ENCODE results near the gene EHMT1.
"Not testable (repeated sequence)": the region's sequence is repeated elsewhere in the genome, so short reads cannot be mapped to it uniquely, and the experiment has no call there.

The EHMT1 gene

GRCh38 chr9:137722481-137722880 is 103.7 kb downstream of the EHMT1 start:
- DNase-seq, result no peak
- no peak for TF ChIP-seq CTCF (IDR thresholded peaks at IDR 0.05; ENCODE audit: low read depth, low read length)
- Histone ChIP-seq H3K27me3 (no peaks in the 10 kb centered on the region), H3K4me1 (no peaks in the 10 kb centered on the region), H3K36me3 (peaks cover 24% of the 10 kb centered on the region), H3K4me3 (ENCODE audit: low read depth, low read length) (no peak overlapping the region), H3K9me3 (no peaks in the 10 kb centered on the region; the same call in none of the 2 replicates)

- H3K27me3 ChIP-seq; DNase-seq; H3K4me1 ChIP-seq; H3K4me3 ChIP-seq (ENCODE audit: low read depth, low read length); H3K9me3 ChIP-seq: not testable (repeated sequence)
- peaks cover 21% of the 10 kb centered on the region for H3K36me3 ChIP-seq
Measured at GRCh38 chr9:137723356-137723755, 104.6 kb downstream of the EHMT1 start.

GRCh38 chr9:137723783-137724445 is 105.1 kb downstream of the EHMT1 start:
- Histone ChIP-seq H3K27me3 (no peaks in the 10 kb centered on the region), H3K4me3 (ENCODE audit: low read depth, low read length) (no peak overlapping the region), H3K36me3 (peaks cover 26% of the 10 kb centered on the region), H3K9me3 (no peaks in the 10 kb centered on the region; the same call in none of the 2 replicates), H3K4me1 (no peaks in the 10 kb centered on the region)
- no peak for TF ChIP-seq CTCF (IDR thresholded peaks at IDR 0.05; ENCODE audit: low read depth, low read length)
- no peak for DNase-seq

GRCh38 chr9:137724818-137725240 is 106.0 kb downstream of the EHMT1 start:
- Histone ChIP-seq H3K27me3 (no peaks in the 10 kb centered on the region), H3K9me3 (no peaks in the 10 kb centered on the region; the same call in none of the 2 replicates), H3K36me3 (peaks cover 31% of the 10 kb centered on the region), H3K4me3 (ENCODE audit: low read depth, low read length) (no peak overlapping the region), H3K4me1 (no peaks in the 10 kb centered on the region)
- no peak for DNase-seq
- TF ChIP-seq CTCF (IDR thresholded peaks at IDR 0.05; ENCODE audit: low read depth, low read length), result no peak

- DNase-seq, result no peak
- Histone ChIP-seq H3K4me3 (ENCODE audit: low read depth, low read length) (no peak overlapping the region), H3K4me1 (no peaks in the 10 kb centered on the region), H3K9me3 (no peaks in the 10 kb centered on the region; the same call in none of the 2 replicates), H3K36me3 (peaks cover 37% of the 10 kb centered on the region), H3K27me3 (no peaks in the 10 kb centered on the region)
- TF ChIP-seq CTCF (IDR thresholded peaks at IDR 0.05; ENCODE audit: low read depth, low read length), result no peak
Measured at GRCh38 chr9:137725598-137725997, 106.8 kb downstream of the EHMT1 start.

- not testable (repeated sequence) for H3K9me3 ChIP-seq; H3K4me1 ChIP-seq; H3K4me3 ChIP-seq (ENCODE audit: low read depth, low read length); H3K27me3 ChIP-seq; DNase-seq
- H3K36me3 ChIP-seq, result peaks cover 45% of the 10 kb centered on the region
Measured at GRCh38 chr9:137726336-137726735, 107.5 kb downstream of the EHMT1 start.

- Histone ChIP-seq H3K9me3 (no peaks in the 10 kb centered on the region; the same call in none of the 2 replicates), H3K36me3 (peaks cover 49% of the 10 kb centered on the region)
Measured at GRCh38 chr9:137726764-137727163, 108.0 kb downstream of the EHMT1 start.

More at GRCh38 chr9:137726764-137727163, 108.0 kb downstream of the EHMT1 start:
- no peaks in the 10 kb centered on the region for H3K27me3 ChIP-seq
- no peak overlapping the region for H3K4me3 ChIP-seq (ENCODE audit: low read depth, low read length)
- no peaks in the 10 kb centered on the region for H3K4me1 ChIP-seq
- no peak for DNase-seq
- TF ChIP-seq CTCF (IDR thresholded peaks at IDR 0.05; ENCODE audit: low read depth, low read length), result no peak

All from BE2C (cell line).